Anterior cingulate cortex (tissue), 58 donors: ENCODE data around the gene MORN5.

Source experiments
- DNase-seq, 58 donors: peaks; one replicate each; lab custom pipeline; 2025; lab: John Stamatoyannopoulos, UW

The MORN5 gene

GRCh38 chr9:122140368-122141193 is 19.1 kb upstream of the MORN5 start:
- DNase-seq: no peak

DNA sequence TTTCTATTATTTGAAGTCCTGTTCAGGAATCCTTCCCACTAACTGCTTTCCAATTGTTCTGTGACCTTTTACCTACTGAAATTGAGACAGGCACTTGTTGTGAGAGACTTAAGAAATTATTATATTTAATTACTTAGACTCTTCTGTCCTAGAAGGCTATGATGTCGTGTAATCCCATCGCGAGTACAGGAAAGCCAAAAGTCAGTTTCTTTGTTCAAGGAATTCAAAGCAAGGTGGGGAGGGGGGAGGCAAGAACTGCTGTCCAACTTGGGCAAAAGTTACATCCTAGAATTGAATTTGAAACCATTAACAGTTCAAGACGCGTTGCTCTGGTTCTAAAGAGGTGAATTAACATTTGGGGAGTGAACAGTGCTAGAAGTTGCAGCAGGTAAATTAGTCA is 18.0 kb upstream of the MORN5 start:
- DNase-seq: no peak

DNA sequence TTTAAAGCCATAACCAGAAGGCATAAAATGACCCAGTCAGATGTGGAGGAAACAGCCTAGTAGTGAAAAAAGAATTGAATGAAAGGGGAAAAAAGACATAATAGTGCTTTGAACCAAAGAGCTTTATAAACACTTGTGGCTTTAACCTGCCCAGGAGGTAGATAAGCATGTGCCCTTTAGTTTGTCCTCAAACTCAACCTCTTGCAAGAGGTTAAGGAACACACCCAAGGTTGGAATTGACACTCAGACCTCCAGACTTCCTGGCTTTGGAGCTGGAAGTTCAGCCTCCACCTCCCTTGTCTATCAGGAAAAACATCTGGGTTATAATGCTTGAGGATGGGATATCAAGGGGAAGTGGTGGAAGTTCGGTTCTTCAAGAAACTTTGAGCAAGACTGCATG is 16.4 kb upstream of the MORN5 start:
- DNase-seq: no peak

DNA sequence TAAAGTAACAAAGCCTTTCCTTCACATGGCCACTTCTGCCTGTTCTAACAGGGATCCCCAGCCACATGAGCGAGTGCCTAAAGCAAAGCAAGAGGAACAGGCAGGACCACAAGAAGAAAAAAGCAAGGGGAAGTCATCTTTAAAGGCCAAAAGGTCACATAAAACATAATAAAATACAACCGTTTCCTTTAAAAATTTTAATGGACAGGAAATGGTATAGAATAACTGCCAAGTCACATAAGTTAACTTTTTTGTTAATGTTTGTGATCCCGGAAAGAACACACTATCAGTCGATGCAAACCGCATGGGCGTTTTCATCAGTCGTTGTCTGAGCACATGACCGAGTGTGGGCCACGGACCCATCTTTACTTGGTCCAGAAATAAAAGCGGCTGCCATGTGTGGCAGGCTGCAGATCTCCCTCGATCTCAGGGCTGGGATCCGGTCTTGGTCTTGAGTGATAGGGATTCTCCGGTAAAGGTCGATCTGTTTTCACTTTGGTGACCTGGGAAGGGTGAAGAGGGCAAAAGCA is 15.8 kb upstream of the MORN5 start:
- DNase-seq: no peak

DNA sequence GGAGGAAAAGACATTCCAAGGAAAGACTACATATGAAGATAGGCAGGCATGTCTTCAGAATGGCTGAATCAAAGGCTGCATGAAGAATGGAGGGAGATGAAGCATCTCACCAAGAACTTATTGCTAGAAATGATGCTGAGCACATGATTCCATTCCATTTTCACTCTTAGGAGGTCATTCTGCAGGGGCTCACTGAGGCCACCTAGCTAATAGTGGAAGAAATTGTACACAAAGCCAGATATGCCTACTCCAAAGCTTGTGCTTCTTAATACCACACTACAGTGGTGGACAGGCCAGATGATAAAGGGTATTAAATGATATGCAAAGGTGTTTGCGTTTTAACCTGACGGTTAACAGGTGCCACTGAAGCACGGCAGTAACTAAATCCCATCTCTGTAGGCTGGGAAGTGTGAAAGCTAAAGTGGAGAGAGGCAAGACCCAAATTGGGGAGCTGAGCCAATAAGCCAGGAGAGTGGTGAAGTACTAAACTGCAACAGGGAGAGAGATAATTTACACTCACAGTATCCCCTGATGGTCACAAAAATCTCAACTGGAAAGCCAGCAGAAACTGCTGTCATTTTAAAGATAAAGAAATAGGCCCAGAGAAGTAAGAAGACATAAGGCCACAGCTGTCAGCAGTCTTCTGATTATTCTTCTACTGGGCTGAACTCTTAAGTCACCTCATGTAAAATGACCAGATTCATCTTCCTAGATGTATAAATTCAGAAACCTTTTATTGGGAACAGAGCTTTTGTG is 14.7 kb upstream of the MORN5 start:
- no peak for DNase-seq

- DNase-seq: no peak
Observed at GRCh38 chr9:122145592-122145863, 14.2 kb upstream of the MORN5 start.

DNA sequence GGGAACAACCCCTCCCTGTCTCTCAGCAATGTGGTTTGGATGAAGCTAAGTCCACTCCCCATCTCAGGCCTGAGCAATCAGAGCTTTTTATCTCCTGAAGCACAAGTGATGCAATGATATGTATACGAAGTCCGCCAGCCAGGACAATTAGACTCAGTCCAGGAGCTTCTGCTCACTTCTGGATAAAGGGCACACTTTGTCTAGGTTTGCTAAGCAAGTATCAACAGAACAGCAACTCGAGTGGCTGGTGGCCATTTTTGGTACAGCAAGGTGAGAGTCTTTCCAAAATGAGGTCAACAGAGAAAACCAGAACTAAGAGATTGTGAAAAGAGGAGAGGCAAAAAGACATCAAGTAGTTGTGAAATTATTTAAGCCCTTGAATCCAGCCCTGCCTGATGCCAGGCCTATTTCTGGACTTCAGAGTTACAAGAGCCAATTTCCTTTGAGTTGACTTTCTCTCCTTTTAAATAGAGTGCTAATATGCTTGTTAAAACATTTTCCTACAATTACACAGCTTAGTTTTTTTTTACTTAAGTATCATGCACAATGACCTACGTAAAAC is 8.4 kb upstream of the MORN5 start:
- no peak for DNase-seq

GRCh38 chr9:122155796-122156195 is 3.9 kb upstream of the MORN5 start:
- no peak for DNase-seq

GRCh38 chr9:122158202-122158601 is 1.5 kb upstream of the MORN5 start:
- DNase-seq: peak in 1 of 58 donors; percentile 6

- no peak for DNase-seq
Observed at GRCh38 chr9:122159925-122160246, 178 bp downstream of the MORN5 start.

DNA sequence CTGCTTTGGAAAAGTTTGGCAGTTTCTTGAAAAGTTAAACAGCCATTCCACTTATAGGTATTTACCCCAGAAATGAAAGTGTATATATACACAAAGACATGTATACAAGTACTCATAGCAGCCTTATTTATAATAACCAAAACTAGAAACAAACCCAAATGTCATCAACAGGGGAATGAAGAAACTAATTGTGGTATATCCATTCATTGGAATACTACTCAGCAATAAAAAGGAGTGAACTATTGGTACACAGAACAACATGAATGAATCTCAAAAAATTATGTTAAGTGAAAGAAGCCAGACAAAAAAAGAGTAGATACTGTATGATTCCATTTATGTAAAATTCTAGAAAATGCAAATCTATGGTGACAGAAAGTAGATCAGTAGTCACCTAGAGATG is 2.7 kb downstream of the MORN5 start:
- no peak for DNase-seq

GRCh38 chr9:122164286-122164685 is 4.6 kb downstream of the MORN5 start:
- no peak for DNase-seq

- no peak for DNase-seq
Observed at GRCh38 chr9:122168356-122168755, 8.6 kb downstream of the MORN5 start.

GRCh38 chr9:122172131-122172530 is 12.4 kb downstream of the MORN5 start:
- DNase-seq: no peak

DNA sequence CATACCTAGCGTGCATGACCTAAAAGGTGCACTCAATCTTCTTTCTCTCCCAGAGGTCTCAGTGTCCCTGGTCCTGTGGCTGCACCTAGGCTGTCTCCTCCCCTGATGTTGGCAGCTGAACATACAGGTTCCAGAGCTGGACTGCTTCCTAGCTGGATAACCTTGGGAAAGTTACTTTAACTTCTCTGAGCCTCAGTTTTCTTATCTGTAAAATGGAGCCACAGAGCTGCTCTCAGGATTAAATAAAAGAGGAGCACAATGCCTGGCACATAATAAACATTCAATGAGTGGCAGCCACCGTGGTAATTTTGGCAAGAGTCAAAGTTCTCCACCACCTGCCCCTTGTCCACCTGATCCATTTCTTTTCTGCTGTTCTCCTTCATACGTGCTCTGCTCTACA is 14.0 kb downstream of the MORN5 start:
- DNase-seq: no peak

DNA sequence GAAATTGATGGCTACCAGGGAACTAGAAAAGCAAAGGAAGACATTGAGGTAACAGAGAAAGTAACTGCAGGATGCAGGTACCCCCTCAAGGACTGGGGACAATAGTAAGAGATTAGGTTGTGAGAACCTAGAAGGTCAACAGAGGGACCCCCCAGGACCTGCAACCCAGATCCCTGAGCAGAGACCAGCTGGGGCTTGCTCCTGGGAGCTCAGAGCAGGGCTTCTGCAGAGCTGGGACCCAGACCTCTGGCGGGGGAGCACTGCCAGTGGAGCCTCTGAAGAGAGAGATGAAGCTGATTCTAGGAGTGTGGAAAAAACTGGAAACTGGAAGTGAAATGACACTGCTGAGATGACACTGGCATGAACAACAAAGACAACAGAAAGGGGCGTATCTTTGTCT is 17.2 kb downstream of the MORN5 start:
- DNase-seq: no peak

DNA sequence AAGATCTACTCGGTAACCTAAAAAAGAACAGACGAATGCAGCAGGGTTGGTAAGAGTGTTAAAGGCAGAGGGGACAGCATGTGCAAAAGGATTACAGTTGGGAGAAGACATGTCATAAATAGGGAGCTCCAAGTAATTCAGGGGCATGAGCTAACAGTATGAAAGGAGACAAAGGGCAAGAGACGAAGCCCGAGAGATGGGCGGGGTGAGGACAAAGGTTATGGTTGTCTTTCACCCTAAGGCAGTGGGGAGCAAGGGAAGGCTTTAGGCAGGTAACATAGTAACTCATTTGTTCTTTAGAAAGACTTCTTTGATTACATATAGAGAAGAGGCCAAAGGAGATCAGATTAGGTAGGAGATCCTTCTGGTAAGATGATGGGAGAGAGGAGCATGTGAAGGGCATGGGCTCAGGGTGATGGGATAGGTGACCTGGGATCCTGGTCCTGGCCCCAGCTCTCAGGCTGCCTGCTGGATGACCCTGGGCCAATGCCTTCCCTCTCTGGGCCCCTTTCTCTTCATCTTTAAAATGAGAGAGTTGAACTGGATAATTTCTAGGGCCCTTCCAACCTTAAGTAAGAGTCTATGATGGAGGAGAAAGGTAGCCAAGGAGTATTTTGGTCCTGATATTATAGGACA is 19.5 kb downstream of the MORN5 start:
- no peak for DNase-seq

GRCh38 chr9:122179690-122180074 is 20.0 kb downstream of the MORN5 start:
- DNase-seq: no peak

GRCh38 chr9:122180633-122181032 is 20.9 kb downstream of the MORN5 start:
- no peak for DNase-seq

- DNase-seq: no peak
Observed at GRCh38 chr9:122183501-122183900, 23.8 kb downstream of the MORN5 start.

GRCh38 chr9:122184551-122184950 is 24.8 kb downstream of the MORN5 start:
- DNase-seq: no peak
